PFSK-1 (cell line): ENCODE measurements around the gene CCR3. TPM values are rescaled to one million over a fixed set of nuclear protein-coding genes. Genes with fewer than 3 reads are reported as not detected.

Source experiments
- FOXP2 ChIP-seq: optimal IDR thresholded peaks from 2 replicates; pipeline ENCODE3; 2011; ENCODE audit warnings: borderline replicate concordance, control low read depth, inconsistent platforms; ENCODE audit not compliant: insufficient read depth; ENCODE audit errors: extremely low read length, extremely low read depth
- POLR2AphosphoS5 ChIP-seq: IDR thresholded peaks from 2 replicates; pipeline ENCODE4 v1.6.1; 2012; ENCODE audit warnings: low read depth, mild to moderate bottlenecking, control low read depth, low read length, moderate library complexity
- SIN3A ChIP-seq: IDR thresholded peaks from 2 replicates; pipeline ENCODE4 v1.6.1; 2012; ENCODE audit warnings: mild to moderate bottlenecking, low read length, moderate library complexity, borderline replicate concordance; ENCODE audit not compliant: insufficient read depth
- TAF1 ChIP-seq: IDR thresholded peaks from 2 replicates; pipeline ENCODE4 v1.6.1; 2012; ENCODE audit warnings: low read length, control low read depth, borderline replicate concordance; ENCODE audit not compliant: insufficient read depth
- polyA plus RNA-seq: library from polyadenylated mRNA; unstranded; fragments of >200 nt; gene quantifications from one replicate; pipeline ENCODE4 v1.2.1, GENCODE V29; 2012; ENCODE audit warnings: low read depth, missing spikeins; ENCODE audit not compliant: insufficient read length
- TF ChIP-seq, protein P1 (sequence below), 2 experiments: IDR thresholded peaks; 2 replicates each; pipeline versions ENCODE4 v1.6.1 to v1.8.0; 2011 to 2012; ENCODE audit warnings: low read depth in 2 of 2, low read length in 2 of 2, control low read depth in 1 of 2, inconsistent platforms in 1 of 2, mild to moderate bottlenecking in 1 of 2, moderate library complexity in 1 of 2; ENCODE audit not compliant: insufficient read depth in 1 of 2

Gene CCR3
- not detected for polyA plus RNA-seq

DNA sequence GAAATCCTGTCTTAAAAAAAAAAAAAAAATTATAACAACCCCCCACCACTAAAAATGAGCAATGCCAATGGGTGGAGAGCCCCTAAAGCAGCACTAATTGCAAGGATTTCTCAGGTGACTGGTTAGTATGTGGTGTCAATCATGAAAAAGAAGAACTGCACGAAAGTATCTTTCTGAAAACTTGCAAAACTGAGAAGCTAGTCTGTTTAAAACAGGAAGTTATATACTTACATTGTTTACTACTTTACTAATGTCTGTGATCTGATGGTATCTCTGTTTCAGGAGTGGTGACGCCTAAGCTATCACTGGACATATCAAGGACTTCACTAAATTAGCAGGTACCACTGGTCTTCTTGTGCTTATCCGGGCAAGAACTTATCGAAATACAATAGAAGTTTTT lies at the start of gene CCR3:
CCR3 (plus strand) TSS at position 341 of the 400 bp plus-strand sequence. CDS start 22,699 bp downstream, outside the sequence.
- TF ChIP-seq FOXP2 = no peak
- TF ChIP-seq, protein P1, sequence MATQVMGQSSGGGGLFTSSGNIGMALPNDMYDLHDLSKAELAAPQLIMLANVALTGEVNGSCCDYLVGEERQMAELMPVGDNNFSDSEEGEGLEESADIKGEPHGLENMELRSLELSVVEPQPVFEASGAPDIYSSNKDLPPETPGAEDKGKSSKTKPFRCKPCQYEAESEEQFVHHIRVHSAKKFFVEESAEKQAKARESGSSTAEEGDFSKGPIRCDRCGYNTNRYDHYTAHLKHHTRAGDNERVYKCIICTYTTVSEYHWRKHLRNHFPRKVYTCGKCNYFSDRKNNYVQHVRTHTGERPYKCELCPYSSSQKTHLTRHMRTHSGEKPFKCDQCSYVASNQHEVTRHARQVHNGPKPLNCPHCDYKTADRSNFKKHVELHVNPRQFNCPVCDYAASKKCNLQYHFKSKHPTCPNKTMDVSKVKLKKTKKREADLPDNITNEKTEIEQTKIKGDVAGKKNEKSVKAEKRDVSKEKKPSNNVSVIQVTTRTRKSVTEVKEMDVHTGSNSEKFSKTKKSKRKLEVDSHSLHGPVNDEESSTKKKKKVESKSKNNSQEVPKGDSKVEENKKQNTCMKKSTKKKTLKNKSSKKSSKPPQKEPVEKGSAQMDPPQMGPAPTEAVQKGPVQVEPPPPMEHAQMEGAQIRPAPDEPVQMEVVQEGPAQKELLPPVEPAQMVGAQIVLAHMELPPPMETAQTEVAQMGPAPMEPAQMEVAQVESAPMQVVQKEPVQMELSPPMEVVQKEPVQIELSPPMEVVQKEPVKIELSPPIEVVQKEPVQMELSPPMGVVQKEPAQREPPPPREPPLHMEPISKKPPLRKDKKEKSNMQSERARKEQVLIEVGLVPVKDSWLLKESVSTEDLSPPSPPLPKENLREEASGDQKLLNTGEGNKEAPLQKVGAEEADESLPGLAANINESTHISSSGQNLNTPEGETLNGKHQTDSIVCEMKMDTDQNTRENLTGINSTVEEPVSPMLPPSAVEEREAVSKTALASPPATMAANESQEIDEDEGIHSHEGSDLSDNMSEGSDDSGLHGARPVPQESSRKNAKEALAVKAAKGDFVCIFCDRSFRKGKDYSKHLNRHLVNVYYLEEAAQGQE (IDR thresholded peaks at IDR 0.05; ENCODE audit: insufficient read depth in 1 of 2, low read depth in 2 of 2, low read length in 2 of 2) = no peak

DNA sequence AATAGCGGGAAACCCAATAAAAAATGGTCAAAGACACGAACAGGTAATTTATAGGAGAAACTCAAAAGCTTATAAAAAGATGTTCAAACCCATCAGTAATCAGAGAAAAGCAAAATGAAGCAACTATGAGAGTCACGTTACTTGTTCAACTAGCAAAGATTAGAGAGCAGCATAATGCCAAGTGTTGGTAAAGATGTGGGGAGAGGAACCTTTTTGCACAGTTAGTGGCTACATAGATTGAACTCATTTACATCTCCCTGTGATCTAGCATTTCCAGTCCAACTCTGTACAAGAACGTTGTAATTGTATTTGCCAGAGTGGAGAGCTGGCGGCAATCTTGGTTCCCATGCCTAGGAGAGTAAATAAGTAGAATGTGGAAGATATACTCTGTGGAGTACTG lies 49.3 kb upstream of the CCR3 start:
- TF ChIP-seq TAF1 = no peak
- TF ChIP-seq FOXP2 = no peak
- no peak for TF ChIP-seq POLR2AphosphoS5
- TF ChIP-seq, protein P1 (IDR thresholded peaks at IDR 0.05; ENCODE audit: insufficient read depth in 1 of 2, low read depth in 2 of 2, low read length in 2 of 2) = no peak
- TF ChIP-seq SIN3A = no peak

DNA sequence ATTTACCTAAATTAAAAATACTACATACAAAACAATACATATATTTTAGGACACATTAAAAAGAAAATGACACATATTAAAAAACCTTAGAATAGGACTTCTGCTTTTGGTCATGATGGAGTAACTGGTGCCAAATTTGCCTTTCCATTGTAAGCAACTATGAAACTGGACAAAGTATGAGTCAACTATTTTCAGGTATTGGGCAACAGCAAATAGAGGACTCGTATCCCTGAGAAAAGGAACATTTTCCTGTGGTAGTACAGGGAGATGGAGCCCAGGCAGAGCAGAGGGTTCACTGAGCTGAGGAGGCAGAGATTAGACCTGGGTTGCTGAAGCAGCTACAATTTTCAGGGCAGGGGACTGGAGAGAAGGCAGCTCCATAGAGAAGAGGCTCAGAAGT lies 48.8 kb upstream of the CCR3 start:
- TF ChIP-seq, protein P1 (IDR thresholded peaks at IDR 0.05; ENCODE audit: insufficient read depth in 1 of 2, low read depth in 2 of 2, low read length in 2 of 2) = no peak
- TF ChIP-seq POLR2AphosphoS5 = no peak
- TF ChIP-seq SIN3A = no peak
- TF ChIP-seq FOXP2 = no peak
- TF ChIP-seq TAF1 = no peak

DNA sequence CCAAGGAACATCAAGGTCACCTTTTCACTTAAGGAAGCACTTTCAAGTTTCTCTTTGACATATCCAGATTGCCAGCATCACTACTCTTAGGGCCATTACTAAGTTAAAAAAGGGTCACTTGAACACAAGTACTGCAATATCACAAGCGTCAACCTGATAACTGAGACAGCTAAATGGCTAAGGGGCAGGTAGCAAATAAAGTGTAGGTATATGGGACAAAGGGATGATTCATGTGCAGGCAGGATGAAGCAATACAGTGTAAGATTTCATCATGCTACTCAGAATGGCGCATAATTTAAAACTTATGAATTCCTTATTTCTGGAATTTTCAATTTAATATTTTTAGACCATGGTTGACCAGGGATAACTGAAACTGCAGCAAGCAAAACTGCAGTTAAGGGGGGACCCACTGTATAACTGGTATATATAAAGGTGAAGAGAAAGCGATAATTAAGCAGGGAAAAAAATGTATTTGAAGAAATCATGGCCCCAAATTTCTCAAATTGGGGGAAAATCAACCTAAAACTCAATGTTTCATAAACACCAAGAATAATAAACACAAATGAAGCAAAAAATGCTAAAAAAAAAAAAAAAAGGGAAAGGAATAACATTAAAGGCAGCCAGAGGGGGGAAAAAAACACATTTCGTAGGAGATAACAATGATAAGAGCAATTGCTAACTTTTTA lies 47.2 kb upstream of the CCR3 start:
- TF ChIP-seq POLR2AphosphoS5 (no peak), TAF1 (no peak), SIN3A (no peak), FOXP2 (no peak)
- TF ChIP-seq, protein P1 (IDR thresholded peaks at IDR 0.05; ENCODE audit: insufficient read depth in 1 of 2, low read depth in 2 of 2, low read length in 2 of 2) = no peak
